ENCODE measurements around the gene CYP4V2. TPM values are rescaled to one million over a fixed set of nuclear protein-coding genes. Genes with fewer than 3 reads are reported as not detected.

CYP4V2 gene
- total RNA-seq, 4 donors from 2014 or later: 27.5 to 43.1 (median 35.5) TPM

- Histone ChIP-seq H3K36me3 (peaks cover 0 to 39% (median 4%) of the 10 kb centered on the region in 4 donors), H3K4me3 (no peak overlapping the region), H3K9me3 (no peaks in the 10 kb centered on the region), H3K27ac (replicated peaks in 1 of 4) (no peak overlapping the region), H3K4me1 (peaks cover 0 to 11% (median 5%) of the 10 kb centered on the region in 4 donors), H3K27me3 (no peaks in the 10 kb centered on the region)
- no peak for DNase-seq (ENCODE audit: extremely low spot score)
- 72% methylated on average over 7 of the region's 7 CpGs for WGBS
- intact Hi-C loops (cut with DNase I): no loop called here
- TF ChIP-seq POLR2A (IDR thresholded peaks at IDR 0.05; ENCODE audit: low read depth) (no peak), EP300 (IDR thresholded peaks at IDR 0.05) (no peak), CTCF (IDR thresholded peaks at IDR 0.05) (no peak), POLR2AphosphoS5 (IDR thresholded peaks at IDR 0.05) (no peak)
Measured at GRCh38 chr4:186201010-186201409, 9.6 kb downstream of the CYP4V2 start.

- intact Hi-C loops (cut with DNase I): no loop called here
- 57% methylated on average over 9 of the region's 9 CpGs for WGBS
- no peak overlapping the region for H3K4me3 ChIP-seq
- DNase-seq (ENCODE audit: extremely low spot score): no peak
- no peaks in the 10 kb centered on the region for H3K27me3 ChIP-seq
- peaks cover 0 to 11% (median 5%) of the 10 kb centered on the region in 4 donors for H3K4me1 ChIP-seq
- H3K27ac ChIP-seq (replicated peaks in 1 of 4): peak overlapping the region in 2 of 4 donors; percentile 15 to 49
- H3K9me3 ChIP-seq: no peaks in the 10 kb centered on the region
- H3K36me3 ChIP-seq: peaks cover 0 to 36% (median 4%) of the 10 kb centered on the region in 4 donors
- TF ChIP-seq EP300 (IDR thresholded peaks at IDR 0.05) (no peak), POLR2AphosphoS5 (IDR thresholded peaks at IDR 0.05) (peak in 1 of 2 donors; percentile 9), POLR2A (IDR thresholded peaks at IDR 0.05; ENCODE audit: low read depth) (no peak), CTCF (IDR thresholded peaks at IDR 0.05) (peak; percentile 39 to 79 (median 55))
Measured at GRCh38 chr4:186201535-186202230, 10.3 kb downstream of the CYP4V2 start.

GRCh38 chr4:186202490-186203140, 11.2 kb downstream of the CYP4V2 start:
- H3K4me1 ChIP-seq: peaks cover 0 to 11% (median 5%) of the 10 kb centered on the region in 4 donors
- peaks cover 0 to 28% (median 4%) of the 10 kb centered on the region in 4 donors for H3K36me3 ChIP-seq
- 87% methylated on average over 8 of the region's 8 CpGs for WGBS
- TF ChIP-seq CTCF (IDR thresholded peaks at IDR 0.05) (no peak), EP300 (IDR thresholded peaks at IDR 0.05) (no peak), POLR2AphosphoS5 (IDR thresholded peaks at IDR 0.05) (no peak), POLR2A (IDR thresholded peaks at IDR 0.05; ENCODE audit: low read depth) (no peak)
- H3K27me3 ChIP-seq: no peaks in the 10 kb centered on the region
- peak overlapping the region in 2 of 4 donors; percentile 15 to 49 for H3K27ac ChIP-seq (replicated peaks in 1 of 4)
- DNase-seq (ENCODE audit: extremely low spot score): no peak
- no peaks in the 10 kb centered on the region for H3K9me3 ChIP-seq
- no peak overlapping the region for H3K4me3 ChIP-seq
- intact Hi-C loops (cut with DNase I): no loop called here

GRCh38 chr4:186203406-186203805, 12.0 kb downstream of the CYP4V2 start:
- Histone ChIP-seq H3K9me3 (no peaks in the 10 kb centered on the region), H3K27me3 (no peaks in the 10 kb centered on the region), H3K27ac (replicated peaks in 1 of 4) (peak overlapping the region in 2 of 4 donors; percentile 73 to 78), H3K36me3 (peaks cover 0 to 23% (median 3%) of the 10 kb centered on the region in 4 donors), H3K4me3 (peak overlapping the region in 1 of 4 donors; percentile 53), H3K4me1 (peaks cover 0 to 11% (median 5%) of the 10 kb centered on the region in 4 donors)
- intact Hi-C loops (cut with DNase I): no loop called here
- WGBS: 86% methylated on average over 12 of the region's 12 CpGs
- no peak for DNase-seq (ENCODE audit: extremely low spot score)
- TF ChIP-seq POLR2A (IDR thresholded peaks at IDR 0.05; ENCODE audit: low read depth): no peak
- TF ChIP-seq POLR2AphosphoS5 (IDR thresholded peaks at IDR 0.05): no peak

GRCh38 chr4:186204103-186204559, 12.8 kb downstream of the CYP4V2 start:
- H3K4me3 ChIP-seq: peak overlapping the region in 2 of 4 donors; percentile 41 to 53
- peak overlapping the region in 2 of 4 donors; percentile 73 to 78 for H3K27ac ChIP-seq (replicated peaks in 1 of 4)
- H3K27me3 ChIP-seq: no peaks in the 10 kb centered on the region
- intact Hi-C loops (cut with DNase I): no loop called here
- peaks cover 0 to 11% (median 5%) of the 10 kb centered on the region in 4 donors for H3K4me1 ChIP-seq
- TF ChIP-seq CTCF (IDR thresholded peaks at IDR 0.05) (no peak), POLR2AphosphoS5 (IDR thresholded peaks at IDR 0.05) (peak in 1 of 2 donors; percentile 34)
- DNase-seq (ENCODE audit: extremely low spot score): no peak
- H3K9me3 ChIP-seq: no peaks in the 10 kb centered on the region
- H3K36me3 ChIP-seq: peaks cover 0 to 22% (median 7%) of the 10 kb centered on the region in 4 donors
- WGBS: 86% methylated on average over 45 of the region's 45 CpGs
